HG02798 (cell line): ENCODE results near the gene PADI2.
A peak's percentile ranks its signal among the peaks of the same experiment; 100 is the strongest.
"Not testable (repeated sequence)": the region's sequence is repeated elsewhere in the genome, so short reads cannot be mapped to it uniquely, and the experiment has no call there.

Experiments used
- ATAC-seq: cut with Tn5 transposase; IDR thresholded peaks from one replicate; pipeline ENCODE4 v1.9.1; 2021; ENCODE audit warnings: mild to moderate bottlenecking; ENCODE audit not compliant: unreplicated experiment, poor library complexity

Gene PADI2

DNA sequence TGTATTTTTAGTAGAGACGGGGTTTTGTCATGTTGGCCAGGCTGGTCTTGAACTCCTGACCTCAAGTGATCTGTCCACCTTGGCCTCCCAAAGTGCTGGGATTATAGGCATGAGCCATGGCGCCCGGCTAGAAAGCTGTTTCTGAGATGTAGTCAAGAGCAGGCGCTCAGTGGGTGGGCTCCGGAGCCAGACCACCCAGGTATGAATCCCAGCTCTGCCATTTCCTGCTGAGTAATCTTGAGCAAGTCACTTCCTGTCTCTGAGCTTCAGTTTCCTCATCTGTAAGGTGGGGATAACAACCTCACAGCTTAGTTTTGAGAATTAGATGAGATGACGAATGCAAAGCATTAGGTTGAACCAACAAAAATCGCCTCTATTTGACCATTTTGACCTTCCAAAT, 56.5 kb downstream of the PADI2 start:
- ATAC-seq, result not testable (repeated sequence)

DNA sequence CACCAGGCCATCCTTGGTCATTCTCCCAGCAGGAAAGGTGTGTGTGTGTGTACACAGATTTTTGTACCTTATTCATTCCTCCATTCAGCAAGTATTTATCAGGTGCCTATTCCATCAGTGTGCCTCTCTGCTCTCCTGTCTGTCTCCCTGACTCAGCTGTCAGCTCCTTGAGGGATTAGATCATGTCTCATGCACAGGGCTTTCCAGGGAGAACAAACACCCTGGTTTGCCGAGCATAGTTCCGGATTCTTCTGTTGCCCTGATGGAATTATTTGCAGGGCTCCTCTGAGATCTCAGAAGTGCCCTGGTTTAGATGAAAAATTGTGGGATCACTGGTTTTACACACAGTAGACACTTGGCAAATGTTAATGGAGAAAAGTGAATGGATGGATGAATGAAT, 57.4 kb downstream of the PADI2 start:
- no peak for ATAC-seq

DNA sequence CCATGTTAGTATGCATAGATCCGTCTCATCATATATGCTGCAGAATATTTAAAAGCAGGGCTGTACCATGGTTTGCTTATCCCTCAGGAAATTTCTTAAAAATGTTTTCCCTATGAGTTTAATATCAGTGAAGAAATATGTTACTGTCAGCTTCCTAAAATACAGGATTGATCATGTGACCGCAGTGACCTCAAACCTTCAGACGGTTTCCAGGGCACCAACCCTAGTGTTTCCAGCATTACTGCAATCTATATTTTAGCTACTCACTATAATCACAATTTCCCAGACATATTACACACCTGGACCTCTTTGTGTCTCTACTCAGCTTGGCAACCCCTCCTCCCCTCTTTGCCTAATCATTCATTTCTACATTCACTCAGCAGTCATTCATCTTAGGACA, 57.8 kb downstream of the PADI2 start:
- no peak for ATAC-seq

DNA sequence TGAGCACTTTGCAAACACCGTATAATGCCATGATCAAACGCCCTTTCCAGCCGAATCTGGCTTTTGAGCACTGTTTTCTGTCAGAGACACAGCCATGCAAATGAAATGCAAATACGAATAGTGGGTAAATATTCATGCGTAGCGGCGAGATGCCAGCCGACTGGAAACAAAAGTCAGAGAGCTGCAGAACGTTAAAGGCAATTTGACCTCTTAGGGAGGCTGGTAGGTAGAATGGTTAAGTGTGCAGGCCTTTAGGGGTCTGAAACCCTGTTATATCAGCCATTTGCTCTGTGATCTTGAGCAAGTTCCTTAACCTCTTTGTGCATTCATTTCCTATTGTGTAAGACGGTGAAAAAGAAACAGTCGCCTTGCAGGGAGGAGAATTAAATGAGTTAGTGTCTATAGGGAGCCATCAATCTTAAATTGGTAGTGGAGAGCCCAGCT, 58.9 kb downstream of the PADI2 start:
- ATAC-seq, result no peak

DNA sequence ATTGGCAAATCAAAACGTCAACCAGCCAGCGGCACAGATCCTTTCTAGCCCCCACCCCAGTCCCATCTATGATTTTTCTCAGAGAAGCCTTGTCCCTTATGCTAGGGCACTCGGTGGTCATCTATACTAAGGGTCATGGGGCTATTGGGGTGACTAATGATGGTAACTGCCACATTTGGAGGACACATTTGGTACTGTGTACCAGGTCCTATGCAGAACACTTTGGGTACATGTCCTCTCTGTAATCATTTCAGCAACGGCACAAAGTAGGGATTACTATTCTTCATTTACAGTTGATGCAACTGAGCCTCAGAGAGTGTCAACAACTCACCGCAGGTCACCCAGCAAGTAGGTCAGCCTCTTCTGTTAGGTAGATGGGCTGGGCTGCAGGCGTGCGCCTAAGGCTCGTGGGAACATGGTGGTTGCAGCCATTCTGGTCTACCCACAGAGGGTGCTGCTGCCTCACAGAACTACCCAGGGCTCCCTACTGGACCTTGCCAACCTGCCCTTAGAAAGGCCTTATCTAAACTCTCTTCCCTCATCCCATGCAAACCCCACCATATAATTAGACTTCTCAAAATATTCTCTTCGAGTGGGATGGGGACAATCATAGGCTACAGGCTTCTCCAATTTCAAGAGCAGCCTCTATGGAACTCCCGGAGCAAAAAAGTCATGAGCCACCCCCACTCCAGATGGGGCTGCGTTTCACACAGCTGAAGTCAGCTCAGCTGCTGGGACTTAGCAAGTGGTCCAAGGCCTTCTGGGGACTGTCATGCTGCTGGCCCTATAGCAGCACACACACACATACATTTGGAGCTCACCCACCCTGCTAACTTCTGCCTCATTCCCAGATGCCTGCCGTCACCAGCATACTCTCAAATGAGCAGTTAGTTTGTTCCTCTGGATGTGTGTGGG, 59.6 kb downstream of the PADI2 start:
- ATAC-seq, result peak; percentile 64

DNA sequence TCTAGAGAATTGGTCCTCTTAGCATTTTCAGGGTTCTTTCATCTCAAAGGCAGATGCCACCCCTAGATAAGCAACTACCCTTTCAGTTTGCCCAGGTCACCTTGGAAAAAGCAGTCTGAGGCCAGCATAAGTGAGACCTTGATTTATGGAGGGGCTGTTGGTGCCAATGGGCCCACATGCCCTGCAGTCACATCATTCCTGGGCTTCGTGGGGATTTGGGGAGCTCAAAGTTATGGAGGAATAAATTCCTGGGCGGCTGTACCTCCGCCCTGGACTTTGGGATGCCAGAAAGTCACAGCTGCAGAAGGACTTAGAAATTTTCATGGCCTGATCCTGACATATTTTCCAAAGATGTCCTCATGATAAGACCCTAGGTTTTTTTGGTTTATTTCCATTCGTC, 62.7 kb downstream of the PADI2 start:
- ATAC-seq, result no peak

DNA sequence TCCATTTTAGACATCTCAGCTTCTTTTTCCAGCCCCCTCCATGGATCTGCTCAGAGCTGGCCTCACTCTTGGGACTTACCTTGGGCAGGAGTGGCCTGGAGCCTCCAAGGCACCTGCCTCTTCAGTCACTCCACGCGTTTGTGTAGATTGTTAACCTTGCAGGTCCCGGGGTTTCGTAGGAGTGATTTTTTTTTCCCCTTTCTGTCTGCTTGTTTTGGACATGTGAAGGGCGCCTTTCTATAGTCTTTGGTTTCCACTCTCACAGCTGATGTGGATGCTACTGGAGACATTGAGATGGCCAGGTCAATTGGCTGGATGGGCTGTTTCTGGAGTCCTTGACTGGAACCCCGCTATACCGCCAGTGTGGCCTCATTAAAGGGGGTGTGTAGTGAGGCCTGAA, 63.5 kb downstream of the PADI2 start:
- ATAC-seq, result no peak

DNA sequence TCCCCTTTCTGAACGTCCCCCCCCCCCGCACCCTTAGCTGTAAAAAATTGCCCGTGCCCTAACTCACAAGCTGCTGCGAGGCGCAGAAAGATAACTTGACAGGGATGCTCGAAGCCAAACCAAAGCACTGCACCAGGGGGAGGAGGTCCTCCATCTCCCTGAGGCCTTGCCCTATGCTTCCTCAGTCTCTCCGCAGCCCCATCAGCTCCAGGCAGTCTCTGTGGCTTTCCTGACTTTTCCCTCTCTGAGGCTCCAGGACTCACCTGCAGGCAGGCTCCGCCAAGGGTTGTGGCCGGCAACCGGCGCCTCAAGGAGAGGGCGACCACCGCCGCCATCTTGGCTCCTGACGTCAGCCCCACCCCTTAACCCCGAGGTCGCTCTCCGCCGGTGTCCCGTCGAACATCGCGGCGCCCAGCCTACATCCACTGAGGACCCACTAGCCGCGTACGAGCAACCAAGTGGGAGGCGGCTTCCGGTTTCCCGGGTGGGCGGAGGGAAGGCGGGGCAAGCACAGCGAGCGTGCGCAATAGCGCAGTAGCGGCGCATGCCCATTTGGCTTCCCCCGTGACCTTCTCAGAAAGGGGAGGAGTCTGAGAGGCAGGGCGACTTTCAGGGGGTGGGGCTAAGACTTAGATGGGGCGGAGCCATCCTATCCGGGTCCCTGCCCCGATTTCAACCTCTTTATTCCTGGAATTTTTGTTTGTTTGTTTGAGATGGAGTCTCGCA, 65.4 kb downstream of the PADI2 start, which contains the start of gene SDHB:
SDHB (minus strand) TSS at position 348 of the 726 bp plus-strand sequence; CDS start at position 335, 13 bp downstream.
- ATAC-seq, result peak; percentile 99

DNA sequence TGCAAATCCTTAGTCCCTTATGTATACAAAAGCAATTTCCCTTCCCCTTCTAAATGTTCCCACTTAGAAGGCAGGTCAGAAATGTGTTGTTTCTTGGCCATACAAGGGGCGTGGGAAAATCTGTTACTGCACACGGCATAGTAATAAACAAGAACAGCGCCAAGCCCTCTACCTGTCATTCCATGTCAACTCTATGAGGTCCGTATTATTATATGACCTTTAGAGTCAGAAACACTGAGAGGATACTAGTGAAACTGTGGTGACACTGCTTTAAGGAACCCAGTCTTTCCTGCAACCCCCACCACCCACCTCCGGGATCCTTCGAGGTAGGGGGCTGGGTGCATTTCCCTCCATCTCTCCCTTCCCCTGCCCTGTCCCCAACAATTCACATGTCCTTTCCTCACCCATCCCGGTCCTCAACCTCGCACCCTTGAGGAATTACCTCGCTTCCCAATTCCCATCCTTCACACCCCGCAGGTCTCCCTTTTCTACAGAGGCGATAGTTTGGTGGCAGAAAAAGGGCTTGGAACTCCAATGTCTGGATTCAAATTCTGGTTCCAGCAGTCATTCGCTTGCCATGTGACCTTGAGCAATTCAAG, 66.1 kb downstream of the PADI2 start:
- ATAC-seq, result no peak

DNA sequence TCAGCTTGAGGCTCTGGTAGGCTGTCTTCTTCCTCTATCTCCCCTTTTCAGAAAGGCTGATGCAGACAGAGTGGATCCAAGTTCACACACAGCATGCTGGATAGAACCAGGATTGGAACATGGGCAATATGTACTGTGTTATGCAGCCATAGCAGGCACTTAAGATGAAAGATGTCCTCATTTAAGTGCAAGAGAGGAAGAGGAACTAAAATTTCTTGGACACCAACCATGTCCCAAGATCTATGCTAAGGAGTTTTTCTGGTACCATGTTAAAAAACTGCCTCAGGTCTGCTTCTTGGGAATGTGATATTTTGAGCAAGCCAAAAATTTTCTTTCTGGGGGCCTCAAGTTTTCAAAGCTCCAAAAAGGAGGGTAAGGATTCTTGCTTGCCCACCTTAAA, 66.6 kb downstream of the PADI2 start:
- ATAC-seq, result no peak

DNA sequence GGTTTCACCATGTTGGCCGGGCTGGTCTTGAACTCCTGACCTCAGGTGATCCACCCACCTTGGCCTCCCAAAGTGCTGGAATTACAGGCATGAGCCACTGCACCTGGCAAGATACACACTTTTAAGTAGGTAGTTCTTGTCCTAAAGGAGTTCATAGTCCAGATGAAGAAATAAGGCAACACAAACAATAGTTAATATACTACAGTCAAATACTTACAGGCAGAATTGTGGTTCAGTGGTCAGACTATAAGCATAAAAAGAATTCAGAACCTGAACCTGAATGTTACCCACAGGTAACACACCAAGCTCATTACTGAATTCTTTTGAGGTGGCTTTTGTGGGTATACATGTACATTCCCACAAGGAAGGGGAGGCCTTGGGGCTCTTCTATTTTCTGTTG, 67.2 kb downstream of the PADI2 start:
- no peak for ATAC-seq

DNA sequence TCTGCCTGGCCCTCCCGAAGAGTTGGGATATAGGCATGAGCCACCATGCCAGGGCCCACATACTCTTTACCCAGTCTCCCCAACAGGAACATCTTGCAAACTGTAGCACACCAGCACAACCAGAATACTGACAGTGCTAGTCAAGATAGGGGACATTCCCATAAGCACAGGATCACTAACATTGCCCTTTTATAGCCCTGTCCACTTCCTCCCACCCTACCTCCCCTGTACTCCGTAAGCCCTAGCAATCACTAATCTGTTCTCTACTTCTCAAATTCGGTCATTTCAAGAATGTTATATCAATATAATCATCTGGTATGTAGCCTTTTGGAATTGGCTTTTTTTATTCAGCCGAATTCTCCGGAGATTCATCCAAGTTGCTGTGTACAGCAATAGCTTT, 71.3 kb downstream of the PADI2 start:
- ATAC-seq, result no peak

DNA sequence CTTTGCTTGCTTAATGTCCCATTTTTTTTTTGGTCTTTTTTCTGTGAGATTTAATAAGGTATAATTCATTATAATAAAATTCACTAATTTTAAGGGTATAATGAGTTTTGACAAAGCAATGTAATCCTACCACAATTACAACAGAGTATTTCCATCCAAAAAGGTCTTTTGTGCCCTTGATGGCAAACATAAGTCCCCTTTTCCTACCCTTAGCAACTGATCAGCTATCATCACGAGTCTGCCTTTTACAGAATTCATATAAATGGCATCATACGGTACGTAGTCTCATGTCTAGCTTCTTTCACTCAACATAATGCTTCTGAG, 73.0 kb downstream of the PADI2 start:
- ATAC-seq, result no peak

DNA sequence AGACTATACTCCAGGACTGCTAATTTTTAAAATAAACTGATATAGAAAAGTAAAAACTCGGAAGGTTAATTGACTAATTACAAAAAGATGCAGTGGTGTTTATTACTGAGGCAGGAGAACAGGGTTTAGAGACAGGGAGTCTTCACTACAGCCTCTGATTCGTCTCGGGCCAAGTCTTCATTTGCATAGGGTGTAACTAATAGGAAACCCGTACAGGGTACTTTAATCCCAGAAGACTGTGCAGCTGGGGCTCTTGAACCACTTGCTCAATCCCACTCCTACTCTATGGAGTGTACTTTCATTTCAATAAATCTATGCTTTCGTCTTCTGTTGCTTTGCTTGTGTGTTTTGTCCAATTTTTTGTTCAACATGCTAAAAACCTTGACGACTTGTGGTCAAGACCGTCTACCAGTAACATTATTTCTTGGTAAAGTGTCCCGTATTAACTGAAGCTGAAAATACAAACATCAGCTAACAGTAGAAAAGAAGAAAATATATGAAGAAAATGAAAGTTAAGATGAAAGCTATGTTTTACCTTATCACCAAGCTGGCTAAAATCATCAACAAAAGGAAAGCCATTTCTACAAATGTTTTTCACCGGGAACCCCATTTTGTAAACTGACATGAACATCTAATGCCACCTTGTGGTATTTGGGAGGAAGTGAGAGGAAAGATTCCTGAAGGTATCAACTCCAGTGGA, 73.5 kb downstream of the PADI2 start:
- no peak for ATAC-seq

DNA sequence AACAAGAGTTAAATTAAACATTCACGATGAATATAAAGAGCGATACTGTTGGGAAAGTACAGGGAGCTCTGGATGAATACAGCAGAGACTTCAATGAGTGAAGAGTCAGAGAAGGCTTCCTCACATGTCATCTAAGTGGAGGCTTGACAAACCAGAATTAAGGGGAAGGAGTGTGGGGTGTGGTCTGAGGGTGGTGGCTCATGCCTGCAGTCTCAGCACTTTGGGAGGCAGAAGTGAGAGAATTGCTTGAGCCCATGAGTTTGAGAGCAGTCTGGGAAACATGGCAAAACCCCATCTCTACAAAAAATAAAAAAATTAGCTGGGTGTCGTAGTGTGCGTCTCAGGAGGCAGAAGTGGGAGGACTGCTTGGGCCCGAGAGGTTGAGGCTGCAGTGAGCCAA, 74.1 kb downstream of the PADI2 start:
- ATAC-seq, result no peak

DNA sequence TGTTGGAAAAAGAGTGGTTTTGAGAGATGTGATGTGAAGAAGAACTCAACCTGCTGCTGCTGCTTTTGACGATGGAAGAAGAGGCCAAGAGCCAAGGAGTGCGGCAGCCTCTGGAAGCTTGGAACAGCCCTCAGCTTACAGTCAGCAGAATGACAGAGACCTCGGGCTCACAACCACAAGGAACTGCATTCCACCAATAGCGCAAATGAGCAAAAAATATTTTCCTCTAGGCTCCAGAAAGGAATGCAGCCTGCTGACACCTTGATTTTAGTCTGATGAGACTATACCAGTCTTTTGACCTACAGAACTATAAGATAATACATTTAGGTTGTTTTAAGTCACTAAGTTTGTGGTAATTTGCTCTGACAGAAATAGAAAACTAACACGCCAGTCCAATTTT, 75.6 kb downstream of the PADI2 start:
- no peak for ATAC-seq

DNA sequence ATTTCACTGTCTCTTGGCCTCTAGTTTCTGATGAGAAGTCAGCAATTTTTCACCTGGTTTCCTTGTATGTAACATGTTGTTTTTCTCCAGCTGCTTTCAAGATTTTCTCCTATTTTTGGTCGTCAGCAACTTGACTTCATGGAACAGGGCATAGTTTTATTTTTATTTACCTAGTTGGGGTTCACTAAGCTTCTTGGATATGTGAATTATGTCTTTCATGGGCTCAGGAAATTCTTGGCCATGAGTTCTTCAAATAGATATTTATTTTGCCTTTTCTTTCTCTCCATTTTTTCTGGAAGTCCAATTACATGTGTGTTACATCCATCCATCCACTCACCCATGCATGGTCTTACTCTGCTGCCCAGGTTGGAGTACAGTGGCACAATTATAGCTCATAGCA, 79.1 kb downstream of the PADI2 start:
- no peak for ATAC-seq

DNA sequence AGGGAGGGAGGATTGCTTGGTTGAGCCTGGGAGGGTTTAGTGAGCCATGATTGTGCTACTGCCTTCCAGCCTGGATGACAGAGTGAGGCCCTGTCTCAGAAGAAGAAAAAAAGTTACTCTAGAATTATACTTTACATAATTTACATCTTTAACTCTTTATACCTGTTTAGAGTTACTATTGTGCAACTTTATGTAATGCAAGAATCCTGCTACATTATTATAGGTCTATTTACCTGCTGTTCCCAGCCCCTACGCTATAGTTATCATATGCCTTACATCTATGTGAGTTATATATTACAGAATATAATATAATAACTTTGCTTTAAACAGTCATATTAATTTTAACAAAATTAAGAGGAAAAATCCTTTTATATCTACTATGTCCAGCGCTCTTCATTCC, 79.7 kb downstream of the PADI2 start:
- no peak for ATAC-seq

DNA sequence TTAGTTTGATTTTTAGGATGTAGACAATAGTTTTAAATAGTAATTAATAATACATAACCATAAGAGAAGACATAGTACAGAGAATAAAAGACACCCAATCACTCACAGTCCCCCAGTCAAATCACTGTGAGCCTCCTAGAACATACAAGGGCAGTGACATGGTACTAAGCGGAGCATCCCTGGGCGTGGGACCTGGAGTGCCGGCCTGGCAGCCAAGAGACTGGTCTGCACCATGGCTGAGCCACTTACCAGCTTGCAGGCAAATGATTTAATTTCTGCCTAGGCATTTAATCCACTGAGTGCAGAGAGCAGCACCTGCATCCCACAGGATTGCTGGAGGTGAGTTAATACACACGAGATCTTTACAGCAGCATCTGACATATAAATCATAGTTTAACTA, 85.8 kb downstream of the PADI2 start:
- no peak for ATAC-seq

DNA sequence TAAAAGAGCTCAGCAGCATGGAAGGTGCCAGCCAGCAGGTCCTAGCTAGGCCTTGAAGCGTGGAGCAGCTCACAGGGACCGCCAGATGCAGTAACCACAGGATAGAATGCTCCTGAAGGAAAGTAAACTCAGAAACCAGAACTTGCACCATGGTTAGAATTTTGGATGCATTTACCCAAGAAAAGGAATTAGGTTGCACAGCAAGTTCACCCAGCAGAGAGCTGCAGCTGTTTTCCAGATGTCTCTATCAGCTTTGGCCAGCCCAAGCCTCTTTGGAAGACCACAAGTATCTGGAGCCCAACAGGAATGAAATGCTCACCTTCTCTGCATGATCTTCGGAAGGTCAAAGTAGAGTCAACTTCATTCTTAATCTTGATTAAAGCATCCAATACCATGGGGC, 86.5 kb downstream of the PADI2 start:
- no peak for ATAC-seq

DNA sequence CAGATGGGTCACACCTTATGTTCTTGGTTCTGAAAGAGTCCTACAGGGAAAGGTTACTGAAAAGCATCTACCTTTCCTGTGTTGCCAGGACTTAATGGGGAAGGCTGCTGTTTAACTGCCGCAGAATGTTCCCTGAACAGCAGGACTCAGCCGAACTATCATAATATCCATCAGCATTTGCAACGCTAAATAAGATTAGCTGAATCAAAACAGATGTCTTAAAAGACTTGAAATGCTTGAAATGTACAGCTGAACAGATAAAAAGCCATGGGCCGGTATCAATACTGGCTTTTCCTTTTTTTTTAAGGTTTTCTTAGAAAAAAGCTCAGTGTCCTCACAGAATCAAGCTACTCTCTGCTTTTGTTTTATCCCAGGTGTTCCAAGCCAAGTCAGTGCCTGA, 87.8 kb downstream of the PADI2 start:
- ATAC-seq, result no peak
